A549 (cell line): Measurements from ENCODE around the gene PEX10. TPM values are rescaled to one million over a fixed set of nuclear protein-coding genes. Genes with fewer than 3 reads are reported as not detected.

Experiments
- ATAC-seq, 2 experiments: fragments of 200-7000 bp in 1 of 2; fragments of >200 bp in 1 of 2; cut with Nextera tagmentation in 1 of 2; cut with Tn5 transposase in 1 of 2; 3 replicates each; pipeline versions ENCODE4 v1.8.0 to v1.9.1; 2018 to 2020; ENCODE audit warnings: mild to moderate bottlenecking in 1 of 2, moderate library complexity in 1 of 2
- CTCF ChIA-PET: fragments of 300-600 bp; sonication (Branson Sonifier 250); formaldehyde crosslinking; extraction: SDS; loops from one replicate; lab custom pipeline; 2021; ENCODE audit warnings: antibody characterized with exemption, inconsistent platforms; lab: Yijun Ruan, JAX
- POLR2A ChIA-PET: fragments of 350-600 bp; formaldehyde crosslinking; extraction: SDS; loops from one replicate; lab custom pipeline; 2021; ENCODE audit warnings: antibody characterized with exemption, inconsistent platforms; lab: Yijun Ruan, JAX
- DNase-seq, 2 experiments: peaks; one replicate each; pipeline versions ENCODE4 v3.0.0 to v3.0.0-alpha.2; 2011 to 2016; ENCODE audit warnings: low read depth in 1 of 2, low spot score in 1 of 2
- FAIRE-seq: peaks from 2 replicates; lab custom pipeline; 2011; peaks lifted over from hg19 to GRCh38; lab: Jason Lieb, UNC
- H3K27ac ChIP-seq, 2 experiments: fragments of >200 bp; sonication (Bioruptor Twin); formaldehyde crosslinking; 3 replicates each; pipeline ENCODE4 v1.5.1; 2016 to 2017
- H3K4me1 ChIP-seq: fragments of >200 bp; sonication (Bioruptor Twin); formaldehyde crosslinking; 3 replicates; pipeline ENCODE4 v1.6.1; 2016
- H3K4me2 ChIP-seq: fragments of >200 bp; sonication (Bioruptor Twin); formaldehyde crosslinking; 3 replicates; pipeline ENCODE4 v1.6.1; 2016
- H3K4me3 ChIP-seq: fragments of >200 bp; sonication (Bioruptor Twin); formaldehyde crosslinking; 3 replicates; pipeline ENCODE4 v1.5.1; 2016
- H3K9me3 ChIP-seq: fragments of >200 bp; sonication (Bioruptor Twin); formaldehyde crosslinking; 3 replicates; pipeline ENCODE4 v1.6.1; 2016
- CBX2 ChIP-seq: fragments of 200-600 bp; sonication (generic); IDR thresholded peaks from 2 replicates; pipeline ENCODE4 v1.6.1; 2016; ENCODE audit warnings: low read depth, mild to moderate bottlenecking, borderline replicate concordance
- EHMT2 ChIP-seq: fragments of 200-600 bp; sonication (generic); IDR thresholded peaks from 2 replicates; pipeline ENCODE4 v1.6.1; 2016; ENCODE audit warnings: antibody characterized with exemption, low read depth, mild to moderate bottlenecking, moderate library complexity
- ESRRA ChIP-seq: fragments of 150-350 bp; IDR thresholded peaks from 2 replicates; pipeline ENCODE4 v1.6.1; 2014; ENCODE audit warnings: mild to moderate bottlenecking, low read length, borderline replicate concordance
- FOSL2 ChIP-seq, 2 experiments: fragments of 450-650 bp in 1 of 2; fragments of >200 bp in 1 of 2; sonication (Bioruptor Twin) in 1 of 2; formaldehyde crosslinking; IDR thresholded peaks; 2 replicates each; pipeline versions ENCODE4 v1.5.0 to v1.6.1; 2016 to 2020; ENCODE audit warnings: mild to moderate bottlenecking in 1 of 2, moderate library complexity in 1 of 2
- HOXB13 ChIP-seq: fragments of 250-450 bp; sonication (Bioruptor Pico); IDR thresholded peaks from 2 replicates; pipeline ENCODE4 v1.5.0; 2020; ENCODE audit warnings: low read depth, mild to moderate bottlenecking, moderate library complexity
- HOXB5 ChIP-seq: fragments of 250-450 bp; sonication (Bioruptor Pico); IDR thresholded peaks from 2 replicates; pipeline ENCODE4 v1.5.0; 2020; ENCODE audit warnings: mild to moderate bottlenecking, moderate library complexity
- JUN ChIP-seq, 2 experiments: fragments of >200 bp; sonication (Bioruptor Twin); formaldehyde crosslinking; IDR thresholded peaks; 2 replicates in 1 of 2; 3 replicates in 1 of 2; pipeline ENCODE4 v1.6.1; 2016 to 2017
- JUNB ChIP-seq: fragments of >200 bp; sonication (Bioruptor Twin); formaldehyde crosslinking; IDR thresholded peaks from 2 replicates; pipeline ENCODE4 v1.6.1; 2016
- KDM5A ChIP-seq: fragments of 200-600 bp; sonication (generic); IDR thresholded peaks from 2 replicates; pipeline ENCODE4 v1.6.1; 2016; ENCODE audit warnings: antibody characterized with exemption, mild to moderate bottlenecking
- MAFK ChIP-seq: fragments of 450-650 bp; IDR thresholded peaks from 2 replicates; pipeline ENCODE4 v1.6.1; 2014; ENCODE audit not compliant: partially characterized antibody
- MYC ChIP-seq: IDR thresholded peaks from 2 replicates; pipeline ENCODE4 v1.6.1; 2012; ENCODE audit warnings: mild to moderate bottlenecking, inconsistent platforms, low read length, improper control_type of control experiment, borderline replicate concordance
- NPAS2 ChIP-seq: fragments of 250-450 bp; sonication (Bioruptor Pico); IDR thresholded peaks from 2 replicates; pipeline ENCODE4 v1.8.0; 2022; ENCODE audit warnings: mild to moderate bottlenecking, moderate library complexity, borderline replicate concordance
- PHF8 ChIP-seq: fragments of 200-600 bp; sonication (generic); IDR thresholded peaks from 2 replicates; pipeline ENCODE4 v1.6.1; 2016; ENCODE audit warnings: low read depth, mild to moderate bottlenecking, antibody characterized with exemption, moderate library complexity, borderline replicate concordance
- POLR2A ChIP-seq: IDR thresholded peaks from 2 replicates; pipeline ENCODE4 v1.6.1; 2012; ENCODE audit warnings: mild to moderate bottlenecking, low read length
- RARB ChIP-seq: fragments of 250-450 bp; sonication (Bioruptor Pico); IDR thresholded peaks from 2 replicates; pipeline ENCODE4 v1.8.0; 2021; ENCODE audit warnings: mild to moderate bottlenecking, moderate library complexity
- RCOR1 ChIP-seq: fragments of 150-350 bp; IDR thresholded peaks from 2 replicates; pipeline ENCODE4 v1.6.1; 2014; ENCODE audit warnings: antibody characterized with exemption, low read length, low read depth
- RNF2 ChIP-seq: fragments of 200-600 bp; sonication (generic); IDR thresholded peaks from 2 replicates; pipeline ENCODE4 v1.6.1; 2016; ENCODE audit warnings: low read depth, mild to moderate bottlenecking, antibody characterized with exemption, moderate library complexity, borderline replicate concordance
- TFCP2L1 ChIP-seq: fragments of 250-450 bp; sonication (Bioruptor Pico); IDR thresholded peaks from 2 replicates; pipeline ENCODE4 v1.5.0; 2021; ENCODE audit warnings: mild to moderate bottlenecking
- WGBS: methylation state at CpG from one replicate; pipeline ENCODE4 v1.1.6; 2017; ENCODE audit errors: missing lambda C conversion rate; 5-methylcytosine and 5-hydroxymethylcytosine counted together
- polyA minus RNA-seq: library from RNA; depleted of rRNA, polyadenylated mRNA; stranded (reverse); fragments of >200 nt; gene quantifications from 2 replicates; pipeline ENCODE4 v1.2.3, GENCODE V29; 2011; rRNA and poly(A)+ RNA removed
- polyA plus RNA-seq, 4 experiments: library from polyadenylated mRNA; depleted of rRNA in 3 of 4; stranded (reverse); fragments of >200 nt; fragmentation: RNase III in 1 of 4; extraction: RNeasy Plus Mini Kit Qiagen cat#74134 plus additional on column Dnase treatment in 1 of 4; gene quantifications; 2 replicates in 3 of 4; 3 replicates in 1 of 4; pipeline ENCODE4 v1.2.3, GENCODE V29; 2011 to 2017
- TF ChIP-seq, protein P1 (sequence below): IDR thresholded peaks from 2 replicates; pipeline ENCODE4 v1.6.1; 2012
- TF ChIP-seq, protein P2 (sequence below): fragments of 250-450 bp; sonication (Bioruptor Pico); IDR thresholded peaks from 2 replicates; pipeline ENCODE4 v1.5.0; 2020; ENCODE audit warnings: low read depth, mild to moderate bottlenecking, moderate library complexity

PEX10 gene
- 12.3 and 12.6 TPM in 2 replicates for polyA plus RNA-seq (2011; rRNA removed)
- 21.6 and 29.6 TPM in 2 replicates for polyA plus RNA-seq (2012; cell fraction: cytosol; rRNA removed)
- polyA plus RNA-seq (2012; cell fraction: nucleus; rRNA removed): 26.0 and 36.7 TPM in 2 replicates
- polyA plus RNA-seq (2017; fragmentation: RNase III; extraction: RNeasy Plus Mini Kit Qiagen cat#74134 plus additional on column Dnase treatment): 20.2 to 22.1 TPM (median 20.7 TPM) in 3 replicates
- 9.0 and 12.7 TPM in 2 replicates for polyA minus RNA-seq

DNA sequence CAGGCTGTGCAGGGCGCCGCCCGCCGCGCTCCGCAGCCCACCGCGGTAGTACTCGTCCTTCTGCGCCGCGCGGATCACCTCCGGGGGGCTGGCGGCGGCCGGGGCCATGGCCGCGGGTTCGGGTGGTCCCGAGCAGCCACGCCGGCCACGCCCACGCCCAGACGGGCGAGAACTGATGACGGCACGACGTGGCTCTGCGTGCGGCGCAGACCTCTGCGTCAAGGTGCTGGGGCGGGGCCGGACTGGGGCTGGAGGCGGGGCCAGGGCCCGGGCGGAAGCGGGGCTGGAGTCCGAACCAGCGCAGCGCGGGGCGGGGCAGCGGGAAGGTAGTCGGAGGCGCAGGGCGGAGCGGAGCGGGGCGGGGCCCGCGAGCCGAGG is at the start of gene PEX10:
TSS of gene PEX10 (minus strand) at position 170 of the 378 bp plus-strand sequence. CDS start at position 108, 62 bp downstream.
- FAIRE-seq (no peak), DNase-seq (peak; percentile 56 to 93), ATAC-seq (peak; percentile 65 to 79)
- ChIA-PET CTCF (interaction anchor here (1.7 to 1.8 kb wide), 2 partner anchors 135 to 217 kb away, joined by 4 to 16 read pairs; no protein-coding TSS in a partner anchor), POLR2A (interaction anchor here (1.0 to 1.5 kb wide), 3 partner anchors 10 to 217 kb away, joined by 3 to 4 read pairs (median 3); partner anchors contain the start of gene FAAP20)
- no peak for TF ChIP-seq FOSL2 (IDR thresholded peaks at IDR 0.05)
- TF ChIP-seq FOSL2 (CRISPR knock-in tag; IDR thresholded peaks at IDR 0.05): no peak
- TF ChIP-seq PHF8: no peak
- TF ChIP-seq MAFK: no peak
- peak; percentile 27; the same call in 1 of the 2 replicates for TF ChIP-seq KDM5A
- TF ChIP-seq MYC: 0 out of 2 replicates have a peak, but pooled peaks have one; percentile 54
- peak; percentile 16 to 73; a peak in 1 of 5 replicates for TF ChIP-seq JUN (IDR thresholded peaks at IDR 0.05)
- Histone ChIP-seq H3K4me2 (peak within 1 kb of the TSS; percentile 98), H3K4me3 (peak within 1 kb of the TSS; percentile 80), H3K9me3 (no peaks in the 10 kb centered on the region), H3K4me1 (peaks cover 16% of the 10 kb centered on the region), H3K27ac (peak within 1 kb of the TSS; percentile 93 to 95)
- WGBS: no CpG with 5 or more reads among the region's 55 CpGs

DNA sequence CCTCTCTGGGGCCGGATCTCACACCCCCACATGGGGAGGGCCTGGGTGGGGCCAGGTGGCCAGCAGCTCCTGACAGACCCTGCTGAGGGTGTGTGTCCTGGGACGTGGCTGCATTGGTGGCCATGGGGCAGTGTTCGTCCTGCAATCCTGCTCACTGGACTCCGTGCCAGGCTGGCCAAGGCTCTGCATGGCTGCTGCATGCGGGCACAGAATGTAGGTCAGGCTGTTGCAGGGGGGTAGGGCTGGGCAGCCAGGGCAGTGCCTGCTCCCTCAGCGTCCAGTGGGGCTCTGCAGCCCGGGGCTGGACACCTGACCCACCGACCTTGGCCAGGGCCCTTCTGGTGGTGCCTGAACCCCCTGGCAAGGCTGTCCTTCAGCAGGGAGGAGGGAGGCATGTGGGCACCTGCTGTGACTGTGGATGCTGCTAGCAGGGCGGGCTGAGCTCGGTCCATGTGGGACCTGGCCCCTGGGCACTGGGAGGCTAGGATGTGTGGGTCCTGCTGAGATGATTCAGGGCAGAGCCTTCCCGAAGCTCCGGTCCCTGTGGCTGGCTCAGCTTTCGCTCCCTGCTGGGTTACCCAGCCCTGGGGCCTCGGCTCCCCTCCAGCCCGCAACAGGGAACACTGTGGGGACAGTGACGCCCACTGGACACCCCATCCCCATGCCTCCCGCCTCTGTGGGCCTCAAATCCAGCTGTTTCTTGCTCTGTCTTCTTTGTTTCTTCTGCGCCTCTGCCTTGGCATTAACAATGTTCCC is 48.8 kb upstream of the PEX10 start:
- 79% methylated on average over 10 of the region's 18 CpGs for WGBS
- POLR2A ChIA-PET: no interaction called here
- CTCF ChIA-PET: interaction anchor here (1.0 to 1.9 kb wide), 5 partner anchors 8 to 321 kb away, joined by 3 to 16 read pairs (median 3); no protein-coding TSS in a partner anchor

DNA sequence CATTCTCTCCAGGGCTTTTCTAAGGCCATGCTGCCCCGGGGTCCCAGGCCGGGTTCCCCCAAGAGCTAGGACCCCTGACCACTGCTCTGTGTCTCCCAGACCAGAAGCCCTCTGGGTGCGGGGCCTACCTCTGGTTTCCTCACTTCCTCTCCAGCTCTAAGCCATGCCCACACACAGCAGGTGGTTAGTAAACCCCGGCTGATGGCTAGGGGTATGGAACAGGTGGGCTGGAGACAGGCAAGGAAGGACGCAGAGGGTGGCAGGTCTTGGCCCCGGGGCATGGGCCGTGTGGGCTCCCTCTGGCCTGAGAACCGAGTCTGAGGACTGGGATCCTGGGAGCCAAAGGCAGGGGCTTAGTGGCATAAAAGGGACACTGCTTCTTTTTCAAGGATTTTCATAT is 47.8 kb upstream of the PEX10 start:
- Histone ChIP-seq H3K4me3 (no peak overlapping the region), H3K27ac (no peak overlapping the region), H3K9me3 (no peaks in the 10 kb centered on the region), H3K4me1 (no peaks in the 10 kb centered on the region), H3K4me2 (no peak overlapping the region)
- ChIA-PET POLR2A (no interaction called here), CTCF (interaction anchor here (0.6 to 1.9 kb wide), 6 partner anchors 8 to 88 kb away, joined by 3 to 16 read pairs (median 3); no protein-coding TSS in a partner anchor)
- FAIRE-seq (no peak), DNase-seq (no peak), ATAC-seq (peak in 1 of 2 experiments; percentile 9; a peak in 2 of 6 replicates)
- TF ChIP-seq TFCP2L1: no peak
- TF ChIP-seq PHF8: no peak
- TF ChIP-seq JUNB: no peak
- TF ChIP-seq CBX2: no peak
- TF ChIP-seq, protein P1, sequence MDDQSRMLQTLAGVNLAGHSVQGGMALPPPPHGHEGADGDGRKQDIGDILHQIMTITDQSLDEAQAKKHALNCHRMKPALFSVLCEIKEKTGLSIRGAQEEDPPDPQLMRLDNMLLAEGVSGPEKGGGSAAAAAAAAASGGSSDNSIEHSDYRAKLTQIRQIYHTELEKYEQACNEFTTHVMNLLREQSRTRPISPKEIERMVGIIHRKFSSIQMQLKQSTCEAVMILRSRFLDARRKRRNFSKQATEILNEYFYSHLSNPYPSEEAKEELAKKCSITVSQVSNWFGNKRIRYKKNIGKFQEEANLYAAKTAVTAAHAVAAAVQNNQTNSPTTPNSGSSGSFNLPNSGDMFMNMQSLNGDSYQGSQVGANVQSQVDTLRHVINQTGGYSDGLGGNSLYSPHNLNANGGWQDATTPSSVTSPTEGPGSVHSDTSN: no peak
- TF ChIP-seq HOXB5 (CRISPR knock-in tag): no peak
- no peak for TF ChIP-seq MAFK
- no peak for TF ChIP-seq ESRRA
- TF ChIP-seq HOXB13 (CRISPR knock-in tag): no peak
- no peak for TF ChIP-seq RARB (CRISPR knock-in tag)
- no peak for TF ChIP-seq RCOR1
- 71% methylated on average over 3 of the region's 8 CpGs for WGBS

More for the DNA sequence above, 48.8 kb upstream of the PEX10 start:
- Histone ChIP-seq H3K4me2 (no peak overlapping the region), H3K4me3 (no peak overlapping the region), H3K4me1 (no peaks in the 10 kb centered on the region), H3K27ac (no peak overlapping the region), H3K9me3 (no peaks in the 10 kb centered on the region)
- no peak for FAIRE-seq
- DNase-seq: no peak
- ATAC-seq: no peak
- TF ChIP-seq RNF2 (no peak), JUNB (no peak), EHMT2 (no peak), NPAS2 (CRISPR knock-in tag) (no peak), POLR2A (no peak), CBX2 (no peak)
- TF ChIP-seq, protein P2, sequence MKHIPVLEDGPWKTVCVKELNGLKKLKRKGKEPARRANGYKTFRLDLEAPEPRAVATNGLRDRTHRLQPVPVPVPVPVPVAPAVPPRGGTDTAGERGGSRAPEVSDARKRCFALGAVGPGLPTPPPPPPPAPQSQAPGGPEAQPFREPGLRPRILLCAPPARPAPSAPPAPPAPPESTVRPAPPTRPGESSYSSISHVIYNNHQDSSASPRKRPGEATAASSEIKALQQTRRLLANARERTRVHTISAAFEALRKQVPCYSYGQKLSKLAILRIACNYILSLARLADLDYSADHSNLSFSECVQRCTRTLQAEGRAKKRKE (CRISPR knock-in tag): no peak
